Upper lobe of left lung (tissue), 4 donors: ENCODE results near the gene CFTR.

ENCODE experiments used
- EP300 ChIP-seq, 4 donors: sonication (generic); formaldehyde crosslinking; IDR thresholded peaks; one replicate each; pipeline ENCODE4 v1.5.1; 2017; ENCODE audit warnings: antibody characterized with exemption in 4 of 4, control low read depth in 2 of 4
- POLR2AphosphoS5 ChIP-seq, 2 donors: sonication (generic); formaldehyde crosslinking; IDR thresholded peaks; one replicate each; pipeline ENCODE4 v1.5.1; 2017; ENCODE audit warnings: antibody characterized with exemption in 2 of 2
- TF ChIP-seq, protein P1 (sequence below), 6 experiments: fragments of 450-650 bp in 4 of 6; fragments of 200-600 bp in 2 of 6; sonication (generic) in 2 of 6; IDR thresholded peaks; one replicate each; pipeline ENCODE4 v1.5.1; 2016 to 2019; ENCODE audit warnings: antibody characterized with exemption in 6 of 6

DNA sequence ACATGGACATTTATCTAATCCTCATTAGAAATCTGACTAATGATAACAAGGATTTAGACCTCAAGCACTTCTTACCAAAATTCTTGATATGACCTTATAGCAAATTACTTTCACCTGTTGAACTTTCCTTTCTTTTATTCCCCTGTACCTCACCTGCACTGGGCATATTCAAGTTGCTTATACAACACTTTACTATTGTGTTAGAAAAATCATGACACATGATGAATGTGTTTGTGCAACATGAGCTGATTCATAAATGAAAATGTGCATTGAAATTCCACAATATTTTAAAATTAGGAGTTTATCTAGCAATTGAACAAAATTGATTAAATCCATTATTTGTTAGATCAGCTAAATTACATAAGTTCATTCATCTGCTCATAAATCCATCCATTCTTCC lies 160.6 kb downstream of the CFTR start:
- no peak for TF ChIP-seq EP300 (IDR thresholded peaks at IDR 0.05)
- TF ChIP-seq, protein P1, sequence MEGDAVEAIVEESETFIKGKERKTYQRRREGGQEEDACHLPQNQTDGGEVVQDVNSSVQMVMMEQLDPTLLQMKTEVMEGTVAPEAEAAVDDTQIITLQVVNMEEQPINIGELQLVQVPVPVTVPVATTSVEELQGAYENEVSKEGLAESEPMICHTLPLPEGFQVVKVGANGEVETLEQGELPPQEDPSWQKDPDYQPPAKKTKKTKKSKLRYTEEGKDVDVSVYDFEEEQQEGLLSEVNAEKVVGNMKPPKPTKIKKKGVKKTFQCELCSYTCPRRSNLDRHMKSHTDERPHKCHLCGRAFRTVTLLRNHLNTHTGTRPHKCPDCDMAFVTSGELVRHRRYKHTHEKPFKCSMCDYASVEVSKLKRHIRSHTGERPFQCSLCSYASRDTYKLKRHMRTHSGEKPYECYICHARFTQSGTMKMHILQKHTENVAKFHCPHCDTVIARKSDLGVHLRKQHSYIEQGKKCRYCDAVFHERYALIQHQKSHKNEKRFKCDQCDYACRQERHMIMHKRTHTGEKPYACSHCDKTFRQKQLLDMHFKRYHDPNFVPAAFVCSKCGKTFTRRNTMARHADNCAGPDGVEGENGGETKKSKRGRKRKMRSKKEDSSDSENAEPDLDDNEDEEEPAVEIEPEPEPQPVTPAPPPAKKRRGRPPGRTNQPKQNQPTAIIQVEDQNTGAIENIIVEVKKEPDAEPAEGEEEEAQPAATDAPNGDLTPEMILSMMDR (IDR thresholded peaks at IDR 0.05) = no peak
- no peak for TF ChIP-seq POLR2AphosphoS5 (IDR thresholded peaks at IDR 0.05)
